GM19035 (cell line): ENCODE results near the gene HIVEP1.

Experiments
- ATAC-seq: cut with Tn5 transposase; IDR thresholded peaks from one replicate; pipeline ENCODE4 v1.9.1; 2021; ENCODE audit not compliant: unreplicated experiment

The HIVEP1 gene

DNA sequence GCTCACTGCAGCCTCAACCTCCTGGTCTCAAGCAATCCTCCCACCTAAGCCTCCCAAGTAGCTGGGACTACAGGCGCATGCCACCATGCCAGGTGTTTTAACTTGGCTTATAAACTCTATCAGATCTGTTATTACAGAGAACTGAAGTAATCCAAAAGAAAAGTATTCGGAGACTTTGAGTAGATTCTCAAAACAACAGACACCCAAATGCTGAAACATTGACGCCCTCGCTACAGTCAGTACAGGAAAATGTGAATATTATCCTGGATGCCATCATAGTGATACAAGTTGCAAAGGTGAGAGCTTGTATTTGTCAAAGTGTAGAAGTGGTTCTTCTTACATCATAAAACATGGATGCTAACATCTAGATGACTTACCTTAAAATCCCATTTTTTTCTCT is 169.4 kb downstream of the HIVEP1 start:
- no peak for ATAC-seq

DNA sequence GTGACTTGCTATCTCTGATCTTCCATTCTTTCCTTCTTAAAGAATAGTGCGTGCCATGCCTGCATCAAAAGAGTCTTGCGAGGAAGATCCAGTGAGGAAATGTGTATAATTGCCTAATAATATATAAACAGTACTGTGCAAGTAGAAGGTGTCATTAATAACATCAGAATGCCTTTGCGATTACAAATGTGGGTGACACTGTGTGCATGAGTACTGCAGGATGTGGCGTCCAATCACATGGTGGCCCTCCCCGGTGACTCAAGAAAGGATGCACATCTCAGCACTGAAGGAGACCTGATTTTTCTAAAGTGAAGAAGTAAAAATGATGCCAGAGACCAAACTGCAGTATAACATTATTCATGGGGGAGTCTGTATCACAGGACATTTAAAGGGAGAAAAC is 170.6 kb downstream of the HIVEP1 start:
- no peak for ATAC-seq

DNA sequence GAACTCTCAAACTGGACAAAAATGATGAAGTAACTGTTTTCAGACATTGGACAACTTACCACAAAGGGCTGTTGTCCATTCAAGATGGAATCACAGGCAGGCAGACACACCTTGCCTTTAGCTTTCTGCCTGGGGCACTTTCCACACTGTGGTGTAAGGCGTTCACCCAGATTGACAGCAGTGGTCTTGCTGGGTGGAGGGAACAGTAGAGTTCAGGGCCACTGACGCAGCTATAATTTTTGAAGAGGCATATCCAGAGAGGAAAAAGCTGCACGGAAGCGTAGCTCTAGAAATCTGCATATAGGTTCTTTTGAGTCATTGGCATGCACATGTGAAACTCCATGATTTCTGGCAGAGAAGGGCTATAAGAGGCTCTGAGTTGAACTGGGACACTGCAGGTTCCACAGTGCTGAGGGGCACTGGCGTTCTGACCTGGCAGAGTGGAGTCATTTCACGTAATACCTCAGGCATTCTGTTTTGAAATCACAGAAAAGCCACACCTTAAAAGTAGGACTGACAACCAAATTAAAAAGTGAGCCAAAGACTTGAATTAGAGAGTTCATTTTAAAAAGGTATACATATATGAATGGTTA is 173.1 kb downstream of the HIVEP1 start:
- ATAC-seq = no peak

DNA sequence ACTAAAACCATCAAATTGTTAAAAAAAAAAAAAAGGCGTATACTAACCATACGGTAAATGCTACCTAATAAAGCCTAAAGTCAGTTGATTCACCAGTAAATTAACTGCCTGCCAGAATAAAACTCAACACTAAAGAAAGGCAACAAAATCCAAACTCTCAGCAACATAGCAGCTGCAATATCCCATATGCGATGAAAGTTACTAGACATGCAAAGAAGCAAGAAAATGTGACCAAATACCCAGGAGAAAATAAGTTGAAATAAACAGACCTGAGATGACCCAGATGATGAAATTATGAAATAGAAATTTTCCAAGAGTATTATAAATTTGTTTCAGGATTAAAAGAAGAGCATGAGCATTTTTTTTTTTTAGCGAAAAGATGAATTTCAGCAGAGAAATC is 174.4 kb downstream of the HIVEP1 start:
- no peak for ATAC-seq

DNA sequence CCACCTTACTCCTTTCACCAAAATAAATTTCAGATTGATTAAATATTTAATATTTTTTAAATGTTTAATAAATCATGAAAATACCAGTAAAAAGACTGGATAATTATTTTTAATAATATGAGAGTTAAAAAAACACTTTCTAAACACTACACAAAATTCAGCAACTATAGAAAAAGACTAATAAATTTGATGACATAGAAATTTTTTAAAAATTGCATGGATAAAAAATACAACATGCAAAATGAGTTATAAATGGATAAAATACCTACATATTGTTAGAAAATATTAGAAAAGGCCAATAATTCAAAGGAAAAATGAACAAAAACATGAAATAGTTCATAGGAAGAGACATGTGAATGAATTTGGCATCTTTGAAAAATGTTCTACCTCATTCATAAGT is 177.0 kb downstream of the HIVEP1 start:
- ATAC-seq = no peak

DNA sequence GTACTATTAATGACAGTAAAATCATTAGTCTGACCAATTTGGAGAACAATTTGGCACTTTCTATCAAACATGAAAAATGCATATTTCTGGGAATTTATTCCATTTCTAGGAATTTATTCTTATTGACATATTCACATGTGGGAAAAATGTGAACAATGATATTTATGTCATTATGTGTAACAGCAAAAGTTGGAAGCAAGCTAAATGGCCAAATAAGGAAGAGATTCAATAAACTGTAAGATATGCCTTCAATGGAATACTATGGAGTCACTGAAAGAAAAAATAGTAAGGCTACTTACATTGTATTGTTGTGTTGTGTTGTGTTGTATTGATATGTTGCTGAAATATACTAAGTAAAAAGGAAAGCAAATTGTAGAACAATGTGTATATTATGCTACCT is 177.5 kb downstream of the HIVEP1 start:
- no peak for ATAC-seq

DNA sequence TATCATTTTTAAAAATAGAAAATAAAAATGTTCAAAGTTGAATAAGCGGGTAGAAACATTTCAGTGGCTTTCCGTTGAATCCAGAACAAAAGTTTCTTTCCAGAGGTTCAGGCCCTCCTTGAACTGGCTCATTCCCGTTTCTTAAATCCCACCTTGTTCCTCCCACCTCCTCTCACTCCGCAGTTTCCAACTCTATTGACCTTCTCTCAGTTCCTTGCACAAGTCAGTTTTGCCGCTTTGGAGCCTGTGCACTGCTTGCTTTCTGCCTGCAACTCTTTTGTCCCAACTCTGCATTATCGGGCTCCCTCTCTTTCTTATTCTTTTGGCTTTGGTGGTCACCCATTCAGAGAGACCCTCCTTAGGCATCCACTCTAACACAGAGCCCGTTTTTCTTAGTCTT is 178.1 kb downstream of the HIVEP1 start:
- ATAC-seq = no peak

DNA sequence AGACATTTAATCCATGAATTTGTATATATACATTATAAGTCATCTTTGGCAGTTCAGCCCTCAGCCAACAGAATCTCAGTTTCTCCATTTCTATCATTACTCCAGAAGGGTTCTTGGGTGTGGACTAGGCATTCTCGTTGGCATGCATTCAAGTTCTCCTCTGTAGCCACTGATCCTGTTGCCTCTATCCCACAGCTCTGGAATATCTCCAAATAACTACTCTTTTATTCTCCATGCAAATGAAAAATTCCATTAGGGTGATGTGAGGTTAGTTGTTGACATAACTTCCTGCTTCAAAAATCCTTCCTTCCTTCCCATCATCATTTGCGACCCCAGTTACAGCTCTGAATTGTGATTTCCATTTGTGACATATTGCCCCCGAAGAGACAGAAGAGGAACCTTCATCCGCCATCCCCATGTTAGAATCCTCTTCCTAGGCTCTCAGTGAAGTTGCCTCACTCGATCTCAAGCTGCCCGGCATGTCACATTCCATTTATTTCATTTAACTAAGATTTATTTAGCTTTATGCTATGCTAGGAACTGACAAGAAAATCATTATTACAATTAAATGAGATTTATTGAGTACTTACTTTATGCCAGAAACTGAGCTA is 184.3 kb downstream of the HIVEP1 start:
- ATAC-seq = no peak

DNA sequence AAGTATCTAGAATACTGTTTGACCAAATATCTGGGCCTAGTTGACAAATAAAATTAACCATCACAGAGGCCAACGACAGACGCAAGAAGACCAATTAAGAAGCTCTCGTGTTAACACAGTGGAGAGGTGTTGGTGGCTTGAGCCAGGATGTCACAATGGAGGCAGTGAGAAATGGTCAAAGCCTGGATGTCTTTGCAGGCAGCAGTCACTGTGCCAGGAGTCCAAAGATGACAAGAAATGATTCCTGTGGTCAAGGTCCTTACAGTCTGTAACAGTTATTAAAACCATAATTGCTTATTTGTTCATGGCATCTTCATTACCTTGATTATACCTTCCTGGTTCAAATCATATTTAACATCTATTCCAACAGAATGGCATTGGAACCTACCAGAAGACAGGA is 186.7 kb downstream of the HIVEP1 start:
- ATAC-seq = no peak

DNA sequence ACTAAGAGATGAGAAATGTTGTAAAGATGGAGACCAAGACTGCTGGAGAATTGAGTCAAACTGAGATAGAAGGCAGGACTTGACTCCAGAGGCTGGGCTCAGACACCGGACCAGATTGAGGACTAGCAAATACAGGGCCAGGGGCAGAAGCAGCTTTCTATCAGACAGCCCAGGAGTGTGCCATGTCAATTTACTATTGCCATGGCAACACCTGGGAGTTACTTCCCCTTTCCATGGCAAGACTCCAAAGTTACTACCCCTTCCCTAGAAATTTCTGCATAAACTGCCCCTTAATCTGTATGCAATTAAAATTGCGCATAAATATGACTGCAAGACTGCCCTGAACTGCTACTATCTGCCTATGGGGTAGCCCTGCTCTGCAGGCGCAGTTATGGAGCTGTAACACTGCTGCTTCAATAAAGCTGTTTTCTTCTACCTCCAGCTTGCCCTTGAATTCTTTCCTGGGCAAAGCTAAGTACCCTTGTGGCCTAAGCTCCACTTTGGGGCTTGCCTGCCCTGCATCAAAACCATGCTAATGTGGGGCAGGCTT is 188.0 kb downstream of the HIVEP1 start:
- no peak for ATAC-seq

DNA sequence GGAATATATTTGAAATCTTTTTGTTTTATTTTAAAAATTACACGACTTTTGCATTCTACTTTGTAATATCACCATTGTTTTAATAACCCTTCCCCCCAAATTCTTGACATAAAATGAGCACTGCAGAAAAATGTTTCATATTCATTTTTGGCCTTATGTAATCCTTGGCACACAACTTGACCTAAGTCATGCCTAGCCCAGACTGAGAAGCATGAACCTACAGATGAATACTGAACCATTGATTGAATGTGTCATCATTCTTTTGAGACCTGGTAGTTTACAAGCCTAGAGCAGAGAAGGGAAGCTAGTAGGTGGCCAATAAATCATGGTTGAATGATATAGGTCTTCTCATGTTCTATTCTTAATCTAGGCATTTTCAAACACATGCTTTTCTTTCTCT is 188.6 kb downstream of the HIVEP1 start:
- no peak for ATAC-seq

DNA sequence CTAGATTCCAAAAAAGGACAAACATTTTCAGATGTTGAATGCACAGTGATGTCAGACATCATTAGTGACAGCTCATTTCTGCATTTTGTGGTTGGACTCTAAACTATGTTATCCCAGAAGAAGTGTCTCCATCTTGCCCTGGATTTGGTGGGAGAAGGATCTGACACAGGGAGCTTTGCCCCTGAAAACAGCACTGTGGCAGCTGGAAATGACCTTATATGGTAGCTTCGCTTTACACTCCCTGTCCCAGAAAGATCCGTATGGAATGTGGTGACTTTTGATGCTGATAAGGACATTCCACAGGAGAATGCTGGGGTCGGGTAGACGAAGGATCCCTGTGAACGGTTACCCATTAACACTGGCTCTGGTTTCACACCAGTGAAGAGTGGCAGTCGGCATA is 190.9 kb downstream of the HIVEP1 start:
- no peak for ATAC-seq

DNA sequence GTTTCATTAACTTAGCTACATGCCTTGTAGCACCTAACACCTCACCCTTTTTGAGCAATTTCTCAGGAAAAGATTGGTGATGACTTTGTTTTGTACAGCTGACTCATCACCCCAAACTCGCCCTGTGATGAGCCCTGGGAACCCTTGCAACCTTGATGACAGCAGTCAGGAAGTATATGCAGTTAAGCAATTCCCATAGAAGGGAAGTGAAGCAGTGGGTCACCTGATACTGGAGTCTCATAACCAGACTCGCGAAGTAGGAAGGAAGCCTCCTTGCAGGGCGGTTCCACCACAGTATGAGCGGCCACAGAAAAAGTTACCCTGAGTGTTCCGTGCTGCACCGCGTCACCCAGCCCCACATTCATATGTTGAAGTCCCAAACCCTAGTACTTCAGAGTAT is 196.1 kb downstream of the HIVEP1 start:
- no peak for ATAC-seq

DNA sequence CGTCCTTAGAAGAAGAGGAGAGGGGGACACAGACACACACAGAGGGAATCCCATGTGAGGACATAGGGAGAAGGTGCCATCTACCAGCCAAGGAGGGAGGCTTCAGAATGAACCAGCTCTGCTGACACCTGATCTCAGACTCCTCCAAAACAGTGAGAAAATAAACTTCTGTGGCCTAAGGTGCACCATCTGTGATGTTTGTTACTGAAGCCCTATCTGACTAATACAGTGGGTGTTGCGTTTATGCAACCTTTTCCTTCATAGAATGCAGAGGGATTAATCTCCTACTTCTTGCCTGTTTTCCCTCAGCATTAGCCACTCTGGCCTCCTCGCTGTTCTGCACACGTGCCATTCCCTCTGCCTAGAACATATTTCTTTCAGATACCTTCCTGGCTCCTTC is 196.6 kb downstream of the HIVEP1 start:
- no peak for ATAC-seq
